AG08395 (cell line): ENCODE results near the gene GLT8D1.
"Not testable (repeated sequence)": the region's sequence is repeated elsewhere in the genome, so short reads cannot be mapped to it uniquely, and the experiment has no call there.

Experiments
- DNase-seq: peaks from one replicate; pipeline ENCODE4 v3.0.0; 2012; ENCODE audit warnings: mixed read lengths, low spot score

The GLT8D1 gene

DNA sequence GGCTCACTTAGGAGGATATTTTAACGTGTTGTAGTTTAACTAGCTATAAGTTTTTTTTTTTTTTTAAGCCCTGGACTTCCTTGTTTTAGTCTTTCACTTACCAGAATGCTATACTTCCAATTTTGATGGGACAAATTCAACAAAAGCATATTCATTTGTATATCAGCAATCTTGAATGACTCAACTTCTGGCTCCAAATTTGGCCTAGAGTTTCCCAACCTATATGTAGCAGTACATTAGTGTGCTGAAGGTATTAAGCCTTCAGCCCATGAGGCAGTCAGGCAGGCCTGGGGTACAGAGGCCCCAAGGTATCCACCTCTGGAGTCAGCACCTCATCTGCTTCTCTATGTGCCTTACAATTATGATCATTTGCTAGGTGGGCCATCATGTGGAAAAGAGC, 25.8 kb downstream of the GLT8D1 start:
- no peak for DNase-seq

DNA sequence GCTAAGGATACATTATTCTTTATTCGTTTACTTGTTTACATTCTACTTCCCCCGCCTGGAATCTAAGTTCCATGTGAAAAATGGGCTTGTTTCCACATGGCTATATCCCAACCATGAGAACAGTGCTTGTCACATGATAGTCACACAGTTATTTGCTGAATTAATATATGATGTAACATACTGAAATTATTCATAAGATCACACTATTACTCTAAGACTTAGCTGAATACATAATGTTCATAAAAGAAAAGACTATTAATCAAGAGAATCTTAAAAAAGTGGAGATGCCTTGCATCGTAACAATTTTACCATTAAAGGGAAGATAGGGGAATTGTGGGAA, 26.4 kb downstream of the GLT8D1 start:
- no peak for DNase-seq

GRCh38 chr3:52678265-52679198, 27.1 kb downstream of the GLT8D1 start:
- DNase-seq: no peak

GRCh38 chr3:52676201-52676600, 29.4 kb downstream of the GLT8D1 start:
- DNase-seq: not testable (repeated sequence)

DNA sequence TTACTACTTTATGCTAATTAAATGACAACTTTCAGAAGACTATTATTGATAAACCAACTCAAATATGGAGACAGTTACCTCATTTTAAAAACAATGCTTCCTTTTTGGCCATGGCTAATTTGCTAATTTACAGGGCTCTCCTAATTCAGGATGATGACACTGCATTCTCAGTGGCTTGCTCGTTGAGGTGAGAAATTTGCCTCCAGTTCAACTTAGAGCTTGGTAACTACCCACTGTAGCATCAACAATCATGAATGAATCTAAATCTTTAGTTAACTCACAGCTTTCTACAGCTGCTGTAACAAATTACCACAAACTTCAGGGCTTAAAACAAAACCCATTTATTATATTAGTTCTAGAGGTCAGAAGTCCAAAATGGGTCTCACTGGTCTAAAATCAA, 33.9 kb downstream of the GLT8D1 start:
- no peak for DNase-seq

GRCh38 chr3:52670621-52671521, 34.7 kb downstream of the GLT8D1 start:
- DNase-seq: peak; percentile 92

DNA sequence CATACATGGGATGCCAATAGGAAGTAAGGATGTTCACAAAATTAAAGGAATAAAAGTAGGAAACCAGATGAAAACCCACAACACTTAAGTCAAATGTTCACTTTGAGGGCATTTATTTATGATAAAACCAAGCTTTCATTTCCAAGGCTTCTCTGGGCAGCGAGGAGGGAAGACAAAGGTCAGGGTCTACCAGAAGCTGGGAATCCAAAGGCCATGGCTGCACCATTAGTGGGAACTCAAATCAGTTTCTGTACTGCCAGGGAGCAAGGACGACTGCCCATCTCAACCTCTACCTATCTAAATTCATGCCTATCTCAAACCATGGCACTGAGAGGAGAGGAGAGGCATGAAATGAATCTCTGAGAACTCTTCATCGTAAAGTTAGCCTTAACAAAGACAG, 42.5 kb downstream of the GLT8D1 start:
- no peak for DNase-seq

- DNase-seq: no peak
Observed at GRCh38 chr3:52660046-52660445, 45.5 kb downstream of the GLT8D1 start.

DNA sequence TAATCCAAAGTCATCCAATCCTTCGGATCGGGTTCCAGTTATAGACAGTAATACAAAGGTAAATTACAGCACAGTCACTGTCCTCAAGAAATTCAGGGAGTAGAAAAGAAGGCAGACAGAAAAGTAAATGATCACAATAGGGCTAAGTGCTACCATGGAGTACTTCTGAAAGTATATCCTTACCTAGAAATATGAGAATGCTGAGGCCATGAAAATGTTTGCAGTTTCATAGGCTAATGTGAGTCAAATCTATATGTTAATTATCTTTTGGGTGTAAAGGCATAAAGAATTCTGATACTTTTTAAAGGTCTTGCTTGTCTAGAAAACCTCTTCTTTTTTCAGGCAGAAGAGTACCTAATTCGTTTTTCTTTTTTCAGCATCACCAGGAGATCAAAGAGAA, 49.7 kb downstream of the GLT8D1 start:
- DNase-seq: no peak

GRCh38 chr3:52651592-52651991, 54.0 kb downstream of the GLT8D1 start:
- no peak for DNase-seq

- DNase-seq: no peak
Observed at GRCh38 chr3:52650439-52650838, 55.2 kb downstream of the GLT8D1 start.

GRCh38 chr3:52649461-52650210, 56.0 kb downstream of the GLT8D1 start:
- peak; percentile 36 for DNase-seq

DNA sequence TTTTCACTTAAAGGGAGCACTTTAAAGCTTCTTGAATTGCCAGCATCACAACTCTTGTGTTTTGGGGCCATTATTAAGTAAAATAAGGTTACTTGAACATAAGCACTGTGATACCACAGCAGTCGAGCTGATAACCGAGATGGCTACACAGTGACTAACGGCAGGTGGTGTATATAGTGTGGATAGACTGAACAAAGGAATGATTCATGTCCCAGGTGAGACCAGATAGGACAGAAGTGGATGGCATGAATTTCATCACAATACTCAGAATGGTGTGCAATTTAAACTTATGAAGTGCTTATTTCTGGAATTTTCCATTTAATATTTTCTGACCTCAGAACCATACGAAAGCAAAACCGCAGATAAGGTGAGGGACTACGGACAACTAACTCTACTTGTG, 60.0 kb downstream of the GLT8D1 start:
- no peak for DNase-seq
